Measurements from ENCODE around the gene CEP112. TPM values are rescaled to one million over a fixed set of nuclear protein-coding genes. Genes with fewer than 3 reads are reported as not detected.

The CEP112 gene
- polyA plus RNA-seq, 1 donor (not counting 4 experiments of a cell fraction or from before 2014, with no cell fraction given), result 2.6 TPM

- Histone ChIP-seq H4K20me1 (ENCODE audit: control insufficient read depth, extremely low read depth, insufficient read depth, low read length) (no peaks in the 10 kb centered on the region), H3K27me3 (ENCODE audit: control insufficient read depth, extremely low read depth, insufficient read depth, low read length) (no peaks in the 10 kb centered on the region), H3K9me3 (ENCODE audit: control insufficient read depth, low read depth, low read length) (no peaks in the 10 kb centered on the region), H3K4me3 (ENCODE audit: control insufficient read depth in 2 of 3, extremely low read depth in 1 of 3, insufficient read depth in 2 of 3, low read depth in 1 of 3, low read length in 3 of 3) (no peak overlapping the region), H3K27ac (ENCODE audit: control insufficient read depth, insufficient read depth, low read length) (no peak overlapping the region), H3K9ac (ENCODE audit: control insufficient read depth, extremely low read depth, insufficient read depth, low read length) (no peak overlapping the region), H2AFZ (ENCODE audit: control insufficient read depth, low read length) (no peak overlapping the region), H3K4me1 (ENCODE audit: control insufficient read depth, extremely low read depth, insufficient read depth, low read length) (no peaks in the 10 kb centered on the region), H3K9me1 (ENCODE audit: control insufficient read depth, extremely low read depth, insufficient read depth, low read length) (no peaks in the 10 kb centered on the region), H3K36me3 (ENCODE audit: control insufficient read depth in 2 of 2, extremely low read depth in 1 of 2, insufficient read depth in 2 of 2, low read length in 2 of 2) (no peaks in the 10 kb centered on the region), H3K4me2 (ENCODE audit: control insufficient read depth, extremely low read depth, insufficient read depth, low read depth, low read length) (no peak overlapping the region), H3K79me2 (ENCODE audit: control insufficient read depth, insufficient read depth, low read length) (no peaks in the 10 kb centered on the region)
- no peak for FAIRE-seq
- DNase-seq (ENCODE audit: low read depth, low spot score), result no peak
- TF ChIP-seq EZH2 (IDR thresholded peaks at IDR 0.05; ENCODE audit: low read length), result no peak
- TF ChIP-seq, protein P1, sequence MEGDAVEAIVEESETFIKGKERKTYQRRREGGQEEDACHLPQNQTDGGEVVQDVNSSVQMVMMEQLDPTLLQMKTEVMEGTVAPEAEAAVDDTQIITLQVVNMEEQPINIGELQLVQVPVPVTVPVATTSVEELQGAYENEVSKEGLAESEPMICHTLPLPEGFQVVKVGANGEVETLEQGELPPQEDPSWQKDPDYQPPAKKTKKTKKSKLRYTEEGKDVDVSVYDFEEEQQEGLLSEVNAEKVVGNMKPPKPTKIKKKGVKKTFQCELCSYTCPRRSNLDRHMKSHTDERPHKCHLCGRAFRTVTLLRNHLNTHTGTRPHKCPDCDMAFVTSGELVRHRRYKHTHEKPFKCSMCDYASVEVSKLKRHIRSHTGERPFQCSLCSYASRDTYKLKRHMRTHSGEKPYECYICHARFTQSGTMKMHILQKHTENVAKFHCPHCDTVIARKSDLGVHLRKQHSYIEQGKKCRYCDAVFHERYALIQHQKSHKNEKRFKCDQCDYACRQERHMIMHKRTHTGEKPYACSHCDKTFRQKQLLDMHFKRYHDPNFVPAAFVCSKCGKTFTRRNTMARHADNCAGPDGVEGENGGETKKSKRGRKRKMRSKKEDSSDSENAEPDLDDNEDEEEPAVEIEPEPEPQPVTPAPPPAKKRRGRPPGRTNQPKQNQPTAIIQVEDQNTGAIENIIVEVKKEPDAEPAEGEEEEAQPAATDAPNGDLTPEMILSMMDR (optimal IDR thresholded peaks at IDR 0.05 in 1 of 3, IDR thresholded peaks at IDR 0.05 in 1 of 3, conservative IDR thresholded peaks at IDR 0.05 in 1 of 3; ENCODE audit: extremely low read depth in 1 of 3, insufficient read depth in 2 of 3, low read length in 3 of 3), result no peak
- dilution Hi-C loops (cut with MboI; ENCODE audit: extremely low pct_ligation_motif_present, low sequenced_read_pairs), result no loop called here
Measured at GRCh38 chr17:65797101-65797500, 394.8 kb downstream of the CEP112 start.

DNA sequence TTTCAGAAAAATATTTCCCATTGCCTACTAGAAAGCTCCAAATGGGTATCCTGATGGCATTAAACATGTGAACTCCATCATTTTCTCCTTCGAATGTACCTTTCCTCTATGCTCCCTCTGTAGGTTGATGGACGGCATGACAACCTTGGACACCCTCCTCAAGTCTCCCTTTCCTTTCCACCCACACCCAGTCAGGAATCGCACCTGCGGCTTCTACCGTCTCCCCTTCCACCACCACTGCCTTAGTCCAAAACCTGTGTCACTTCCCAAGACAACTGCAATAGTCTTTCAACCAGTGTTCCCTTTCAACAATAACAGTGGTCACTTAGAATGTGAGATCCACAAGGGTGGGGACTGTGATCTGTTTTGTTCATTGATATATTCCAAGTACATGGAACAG, 397.4 kb downstream of the CEP112 start:
- no peak for DNase-seq (ENCODE audit: low read depth, low spot score)

More for the DNA sequence above, 397.4 kb downstream of the CEP112 start:
- no peak overlapping the region for H3K4me2 ChIP-seq (ENCODE audit: control insufficient read depth, extremely low read depth, insufficient read depth, low read depth, low read length)
- no peaks in the 10 kb centered on the region for H3K79me2 ChIP-seq (ENCODE audit: control insufficient read depth, insufficient read depth, low read length)
- TF ChIP-seq EZH2 (IDR thresholded peaks at IDR 0.05; ENCODE audit: low read length), result no peak
- TF ChIP-seq, protein P1 (optimal IDR thresholded peaks at IDR 0.05 in 1 of 3, IDR thresholded peaks at IDR 0.05 in 1 of 3, conservative IDR thresholded peaks at IDR 0.05 in 1 of 3; ENCODE audit: extremely low read depth in 1 of 3, insufficient read depth in 2 of 3, low read length in 3 of 3), result peak; percentile 74 to 81 (median 75)
- no peaks in the 10 kb centered on the region for H4K20me1 ChIP-seq (ENCODE audit: control insufficient read depth, extremely low read depth, insufficient read depth, low read length)
- H3K27me3 ChIP-seq (ENCODE audit: control insufficient read depth, extremely low read depth, insufficient read depth, low read length), result no peaks in the 10 kb centered on the region
- peak; percentile 76 for FAIRE-seq
- no peak overlapping the region for H3K27ac ChIP-seq (ENCODE audit: control insufficient read depth, insufficient read depth, low read length)
- H3K9me1 ChIP-seq (ENCODE audit: control insufficient read depth, extremely low read depth, insufficient read depth, low read length), result no peaks in the 10 kb centered on the region
- H3K4me1 ChIP-seq (ENCODE audit: control insufficient read depth, extremely low read depth, insufficient read depth, low read length), result no peaks in the 10 kb centered on the region
- no peaks in the 10 kb centered on the region for H3K9me3 ChIP-seq (ENCODE audit: control insufficient read depth, low read depth, low read length)
- no peak overlapping the region for H2AFZ ChIP-seq (ENCODE audit: control insufficient read depth, low read length)
- no peak overlapping the region for H3K9ac ChIP-seq (ENCODE audit: control insufficient read depth, extremely low read depth, insufficient read depth, low read length)
- H3K36me3 ChIP-seq (ENCODE audit: control insufficient read depth in 2 of 2, extremely low read depth in 1 of 2, insufficient read depth in 2 of 2, low read length in 2 of 2), result no peaks in the 10 kb centered on the region
- no peak overlapping the region for H3K4me3 ChIP-seq (ENCODE audit: control insufficient read depth in 2 of 3, extremely low read depth in 1 of 3, insufficient read depth in 2 of 3, low read depth in 1 of 3, low read length in 3 of 3)
- dilution Hi-C loops (cut with MboI; ENCODE audit: extremely low pct_ligation_motif_present, low sequenced_read_pairs), result no loop called here

Data from keratinocyte (primary cell).